Skeletal muscle tissue (tissue), 4 donors: ENCODE results near the gene WWC2. TPM values are rescaled to one million over a fixed set of nuclear protein-coding genes. Genes with fewer than 3 reads are reported as not detected.

Experiments
- H3K27ac ChIP-seq: one replicate; pipeline ENCODE4 v1.7.0; 2013; ENCODE audit warnings: mild to moderate bottlenecking, low read depth, low read length, inconsistent platforms
- H3K27me3 ChIP-seq, 3 donors: one replicate each; pipeline ENCODE4 v1.7.0; 2013; ENCODE audit warnings: low read length in 3 of 3; ENCODE audit not compliant: control insufficient read depth in 3 of 3, insufficient read depth in 3 of 3
- H3K36me3 ChIP-seq, 3 donors: one replicate each; pipeline ENCODE4 v1.7.0; 2013; ENCODE audit warnings: low read length in 3 of 3; ENCODE audit not compliant: control insufficient read depth in 3 of 3, insufficient read depth in 3 of 3
- H3K4me1 ChIP-seq, 3 donors: one replicate each; pipeline ENCODE4 v1.7.0; 2013; ENCODE audit warnings: low read length in 3 of 3, mild to moderate bottlenecking in 3 of 3; ENCODE audit not compliant: control insufficient read depth in 3 of 3, insufficient read depth in 3 of 3
- H3K4me3 ChIP-seq, 3 donors: one replicate each; pipeline ENCODE4 v1.7.0; 2013; ENCODE audit warnings: low read length in 3 of 3
- H3K9ac ChIP-seq, 3 donors: one replicate each; pipeline ENCODE4 v1.7.0; 2013; ENCODE audit warnings: low read length in 3 of 3, mild to moderate bottlenecking in 3 of 3, moderate library complexity in 2 of 3, low read depth in 1 of 3
- H3K9me3 ChIP-seq, 3 donors: one replicate each; pipeline ENCODE4 v1.7.0; 2013; ENCODE audit warnings: low read length in 3 of 3; ENCODE audit not compliant: control insufficient read depth in 3 of 3
- total RNA-seq: library from RNA; depleted of rRNA; stranded (reverse); fragments of >200 nt; gene quantifications from one replicate; pipeline ENCODE4 v1.2.3, GENCODE V29; 2014
- donor health status: Osteomylitis.

Gene WWC2
- 15.1 TPM for total RNA-seq

DNA sequence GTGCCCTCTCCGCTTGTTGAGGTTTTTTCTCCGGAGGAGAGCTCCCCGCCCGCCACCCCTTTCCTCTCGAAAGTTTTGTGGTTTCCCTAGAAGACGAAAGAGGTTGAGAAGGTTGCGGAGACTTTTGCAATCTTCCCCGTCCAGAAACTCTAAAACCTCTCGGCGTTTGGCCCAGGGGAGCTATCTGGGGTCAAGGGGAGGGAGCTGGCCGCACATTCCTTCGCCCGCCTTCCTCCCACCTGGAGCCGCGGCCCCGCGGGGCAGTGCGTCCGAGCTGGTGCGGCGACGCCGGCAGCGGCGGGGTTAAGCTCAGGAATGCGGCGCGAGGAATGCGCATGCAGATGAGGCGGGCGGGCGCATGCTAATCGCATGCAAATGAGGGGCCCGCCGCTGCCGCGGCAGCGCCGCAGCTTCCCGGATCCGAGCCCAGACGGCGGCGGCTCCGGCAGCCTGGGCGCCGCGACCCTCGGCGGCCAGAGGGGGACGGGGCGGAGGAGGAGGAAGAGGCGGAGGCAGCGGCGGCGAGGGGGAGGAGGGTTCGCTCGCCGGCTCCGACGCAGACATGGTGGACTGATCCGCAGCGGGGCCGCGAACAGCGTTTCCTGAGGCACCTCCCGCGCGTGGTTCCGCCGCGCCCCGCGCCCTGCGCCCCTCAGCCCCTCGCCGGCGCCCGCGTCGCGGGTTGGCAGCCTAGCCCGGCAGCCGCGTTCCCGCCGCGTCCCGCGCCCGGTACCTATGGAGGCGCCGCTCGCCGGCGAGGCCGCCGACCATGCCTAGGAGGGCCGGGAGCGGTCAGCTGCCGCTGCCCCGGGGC, at the start of gene WWC2:
Gene WWC2 (plus strand): TSS at position 535 of the 814 bp plus-strand sequence. CDS start 235 bp downstream, at position 770.
- no peaks in the 10 kb centered on the region for H3K27me3 ChIP-seq
- no peaks in the 10 kb centered on the region for H3K9me3 ChIP-seq
- peaks cover 8 to 12% (median 11%) of the 10 kb centered on the region in 3 donors for H3K4me1 ChIP-seq
- peak within 1 kb of the TSS; percentile 82 for H3K27ac ChIP-seq
- H3K4me3 ChIP-seq = peak within 1 kb of the TSS; percentile 79 to 86 (median 84)
- no peaks in the 10 kb centered on the region for H3K36me3 ChIP-seq
- H3K9ac ChIP-seq = peak within 1 kb of the TSS; percentile 80 to 86 (median 84)

DNA sequence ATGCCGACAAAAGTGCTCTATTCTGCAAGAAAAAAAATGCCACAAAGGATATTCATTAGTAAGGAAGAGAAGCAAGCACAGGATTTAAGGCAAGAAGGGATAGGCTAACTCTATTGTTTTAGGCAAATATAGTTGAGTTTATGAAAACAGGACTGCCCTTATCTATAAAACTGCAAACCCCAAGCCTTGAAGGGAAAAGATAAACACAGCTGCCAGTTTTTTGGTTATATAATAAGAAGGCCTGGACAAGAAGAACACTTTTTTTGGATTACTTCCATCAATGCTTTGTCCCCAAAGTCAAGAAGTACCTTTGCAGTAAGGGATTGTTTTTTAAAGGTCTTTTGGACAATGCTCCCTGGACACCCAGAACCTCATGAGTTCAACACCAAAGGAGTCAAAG, 45.4 kb upstream of the WWC2 start:
- H3K9ac ChIP-seq = no peak overlapping the region
- H3K27ac ChIP-seq = no peak overlapping the region
- H3K9me3 ChIP-seq = peaks cover 0 to 2% (median 0%) of the 10 kb centered on the region in 3 donors
- no peaks in the 10 kb centered on the region for H3K4me1 ChIP-seq
- H3K4me3 ChIP-seq = no peak overlapping the region
- no peaks in the 10 kb centered on the region for H3K27me3 ChIP-seq
- H3K36me3 ChIP-seq = no peaks in the 10 kb centered on the region

DNA sequence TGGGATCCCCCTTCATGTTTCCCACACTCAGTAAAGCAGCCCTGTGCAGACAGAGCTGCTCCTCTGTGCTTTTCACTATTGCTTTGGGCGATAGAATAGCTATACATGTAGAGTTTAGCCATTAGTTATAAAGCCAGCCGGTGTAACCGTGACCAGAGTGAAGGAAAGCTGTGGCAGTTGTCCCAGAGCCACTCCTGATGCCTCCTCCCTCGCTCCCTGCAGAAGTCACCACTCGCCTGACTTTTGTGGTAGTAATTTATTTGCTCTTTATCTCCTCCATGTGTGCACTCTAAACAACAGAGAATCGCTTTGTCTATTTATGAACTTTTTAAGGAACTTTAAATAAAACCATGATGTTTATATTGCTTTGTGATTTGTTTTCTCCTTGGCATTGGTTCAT, 41.8 kb upstream of the WWC2 start:
- no peak overlapping the region for H3K4me3 ChIP-seq
- H3K27ac ChIP-seq = no peak overlapping the region
- no peaks in the 10 kb centered on the region for H3K36me3 ChIP-seq
- no peaks in the 10 kb centered on the region for H3K9me3 ChIP-seq
- no peaks in the 10 kb centered on the region for H3K4me1 ChIP-seq
- H3K9ac ChIP-seq = no peak overlapping the region
- H3K27me3 ChIP-seq = no peaks in the 10 kb centered on the region

DNA sequence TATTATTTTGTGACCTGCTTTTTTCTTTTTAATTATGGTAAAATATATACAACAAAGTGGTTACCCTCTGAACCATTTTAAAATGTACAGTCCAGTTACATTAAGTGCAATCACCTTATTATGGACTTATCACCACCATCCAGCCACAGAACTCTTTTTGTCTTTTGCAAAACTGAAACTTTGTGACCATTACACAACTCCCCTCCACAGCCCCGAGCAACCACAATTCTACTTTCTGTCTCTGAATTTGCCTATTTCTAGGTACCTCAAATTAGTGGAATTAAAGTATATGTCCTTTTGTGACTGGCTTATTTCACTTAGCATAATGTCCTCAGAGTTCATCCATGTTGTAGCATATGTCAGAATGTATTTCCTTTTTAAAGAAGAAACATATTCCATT, 39.3 kb upstream of the WWC2 start:
- Histone ChIP-seq H3K36me3 (no peaks in the 10 kb centered on the region), H3K27ac (no peak overlapping the region), H3K9me3 (peaks cover 0 to 2% (median 0%) of the 10 kb centered on the region in 3 donors), H3K9ac (no peak overlapping the region), H3K4me1 (no peaks in the 10 kb centered on the region), H3K4me3 (no peak overlapping the region), H3K27me3 (no peaks in the 10 kb centered on the region)

DNA sequence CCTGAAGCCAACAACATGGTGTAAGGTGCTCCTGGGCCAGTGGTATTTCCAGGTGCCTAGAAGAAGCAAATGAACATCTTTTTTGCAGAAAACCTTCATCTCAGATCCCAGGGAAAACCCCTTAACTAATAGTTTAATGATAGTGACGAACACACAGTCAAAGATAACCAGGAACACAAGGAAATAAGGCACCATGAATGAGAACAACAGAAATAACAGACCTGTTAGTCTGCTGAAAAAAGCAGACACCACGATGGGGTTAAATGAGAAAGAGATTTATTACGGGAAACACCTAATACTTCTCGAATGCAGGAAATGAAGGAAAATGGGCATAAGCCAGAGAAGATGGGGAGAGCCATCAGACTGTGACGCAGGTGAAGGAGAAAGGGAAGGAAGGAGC, 30.6 kb upstream of the WWC2 start:
- Histone ChIP-seq H3K9me3 (peaks cover 0 to 6% (median 3%) of the 10 kb centered on the region in 3 donors), H3K9ac (no peak overlapping the region), H3K4me3 (no peak overlapping the region), H3K27me3 (no peaks in the 10 kb centered on the region), H3K4me1 (no peaks in the 10 kb centered on the region), H3K36me3 (no peaks in the 10 kb centered on the region), H3K27ac (no peak overlapping the region)

DNA sequence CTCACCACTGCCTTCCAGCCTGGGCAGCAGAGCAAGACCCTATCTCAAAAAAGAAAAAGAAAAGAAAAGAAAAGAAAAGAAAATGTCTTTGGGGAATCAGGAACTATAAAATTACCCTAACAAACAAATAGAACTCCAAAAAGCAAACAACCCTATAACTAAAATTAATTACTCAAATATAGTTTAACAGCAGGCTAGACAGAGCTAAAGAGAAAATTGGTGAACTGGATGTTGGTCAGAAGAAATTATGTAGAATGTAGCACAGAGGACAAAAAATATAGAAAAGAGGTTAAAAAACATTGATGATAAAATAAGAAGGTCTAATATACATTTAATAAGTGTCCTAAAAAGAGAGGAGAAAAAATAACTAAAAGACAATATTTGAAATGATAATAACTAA, 27.8 kb upstream of the WWC2 start:
- no peaks in the 10 kb centered on the region for H3K4me1 ChIP-seq
- H3K27ac ChIP-seq = no peak overlapping the region
- peaks cover 0 to 6% (median 3%) of the 10 kb centered on the region in 3 donors for H3K9me3 ChIP-seq
- H3K27me3 ChIP-seq = no peaks in the 10 kb centered on the region
- H3K36me3 ChIP-seq = no peaks in the 10 kb centered on the region
- H3K4me3 ChIP-seq = no peak overlapping the region
- H3K9ac ChIP-seq = no peak overlapping the region

DNA sequence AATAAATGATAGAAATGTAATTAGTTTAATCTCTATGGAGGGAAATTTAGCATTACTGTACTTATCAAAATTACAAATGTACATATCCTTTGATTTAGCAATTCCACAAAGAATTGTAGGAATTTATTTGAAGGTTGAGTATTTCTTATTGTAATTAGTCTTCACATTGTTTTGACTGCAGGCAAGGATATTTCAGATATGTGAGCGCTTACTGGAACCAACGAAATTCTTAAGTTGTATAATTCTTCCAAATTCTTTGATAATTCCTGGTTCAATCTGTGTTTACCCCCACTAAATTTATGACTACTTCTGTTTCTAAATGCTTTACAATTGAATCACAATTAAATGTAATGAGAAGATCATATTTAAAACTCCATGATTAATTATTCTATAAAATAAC, 26.9 kb upstream of the WWC2 start:
- no peak overlapping the region for H3K9ac ChIP-seq
- no peaks in the 10 kb centered on the region for H3K36me3 ChIP-seq
- no peaks in the 10 kb centered on the region for H3K27me3 ChIP-seq
- no peak overlapping the region for H3K27ac ChIP-seq
- no peak overlapping the region for H3K4me3 ChIP-seq
- H3K9me3 ChIP-seq = peaks cover 0 to 6% (median 3%) of the 10 kb centered on the region in 3 donors
- no peaks in the 10 kb centered on the region for H3K4me1 ChIP-seq

DNA sequence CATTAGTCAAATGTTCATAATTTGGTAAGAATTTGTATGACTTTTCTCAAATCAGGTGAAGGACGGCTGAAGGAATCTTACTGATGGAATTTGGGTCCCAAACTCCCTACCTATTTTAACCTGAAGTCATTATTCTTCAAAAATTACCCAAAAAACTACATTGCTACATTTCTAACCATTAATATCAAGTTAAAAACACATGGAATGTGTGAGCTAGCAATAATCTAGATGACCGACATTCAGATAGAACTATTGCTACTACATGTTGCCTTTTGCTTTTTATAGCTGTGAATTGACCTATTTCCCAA, 25.3 kb upstream of the WWC2 start:
- Histone ChIP-seq H3K4me3 (no peak overlapping the region), H3K9ac (no peak overlapping the region), H3K27ac (no peak overlapping the region), H3K9me3 (peaks cover 0 to 3% (median 0%) of the 10 kb centered on the region in 3 donors), H3K36me3 (no peaks in the 10 kb centered on the region), H3K27me3 (no peaks in the 10 kb centered on the region), H3K4me1 (no peaks in the 10 kb centered on the region)

DNA sequence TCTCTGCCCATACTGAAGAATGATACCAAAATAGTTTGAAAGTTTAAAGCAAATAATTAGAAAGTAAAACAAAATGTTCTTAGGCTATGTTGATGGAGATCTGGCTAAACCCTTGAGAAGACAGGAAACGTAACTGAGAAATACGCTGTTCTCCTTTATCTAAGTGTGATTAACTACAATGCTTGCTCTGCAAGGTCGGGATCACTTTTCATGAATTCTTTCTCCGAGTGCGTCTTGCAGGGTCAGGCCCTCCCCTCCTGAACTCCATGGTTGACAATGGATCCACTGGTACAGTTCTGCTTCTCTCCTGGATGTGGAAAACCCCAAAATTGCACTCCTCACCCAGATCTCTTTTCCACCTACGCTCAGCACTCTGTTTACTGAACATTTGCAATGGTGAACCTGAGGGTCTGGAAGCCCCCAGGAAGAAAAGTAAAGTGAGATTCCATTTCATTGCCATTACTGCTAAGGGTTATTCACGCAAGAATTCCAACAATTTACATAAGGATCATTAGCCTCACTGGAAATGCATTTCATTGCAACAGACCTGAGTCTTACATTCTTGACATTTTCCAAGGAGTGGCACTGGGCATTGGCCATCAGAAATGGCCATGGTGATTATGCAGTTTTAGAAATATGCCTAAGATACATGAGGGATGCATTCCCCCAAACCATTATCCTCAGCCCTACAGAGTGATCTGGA, 24.6 kb upstream of the WWC2 start:
- Histone ChIP-seq H3K36me3 (no peaks in the 10 kb centered on the region), H3K4me1 (no peaks in the 10 kb centered on the region), H3K27me3 (no peaks in the 10 kb centered on the region), H3K9ac (no peak overlapping the region), H3K27ac (no peak overlapping the region), H3K9me3 (no peaks in the 10 kb centered on the region), H3K4me3 (no peak overlapping the region)

DNA sequence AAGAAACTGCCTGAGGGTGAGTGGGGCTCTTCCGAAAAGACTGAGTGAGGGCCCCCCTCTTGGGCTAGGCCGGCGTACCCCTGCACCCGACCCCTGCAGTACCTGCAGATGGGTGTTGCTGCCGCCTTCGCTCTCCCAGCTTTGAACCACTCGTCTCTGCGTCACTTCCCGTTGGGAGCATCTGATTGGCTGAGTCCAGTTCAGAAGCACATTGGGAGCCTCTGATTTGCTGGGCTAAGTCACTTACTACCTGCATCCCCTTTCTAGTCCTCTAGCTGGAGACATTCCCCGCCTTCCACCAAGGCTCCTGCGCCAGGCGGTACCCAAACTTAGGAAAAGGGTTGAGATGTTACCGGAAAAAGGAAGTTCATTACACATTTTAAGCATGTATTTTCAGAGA, 20.4 kb upstream of the WWC2 start:
- Histone ChIP-seq H3K4me3 (no peak overlapping the region), H3K27me3 (no peaks in the 10 kb centered on the region), H3K9ac (no peak overlapping the region), H3K36me3 (no peaks in the 10 kb centered on the region), H3K9me3 (no peaks in the 10 kb centered on the region), H3K27ac (no peak overlapping the region), H3K4me1 (no peaks in the 10 kb centered on the region)
